HG03457 (cell line): ENCODE measurements around the gene NNT.
"Not testable (repeated sequence)": the region's sequence is repeated elsewhere in the genome, so short reads cannot be mapped to it uniquely, and the experiment has no call there.

ENCODE experiments used
- ATAC-seq: cut with Tn5 transposase; IDR thresholded peaks from one replicate; pipeline ENCODE4 v1.9.1; 2021; ENCODE audit warnings: moderate number of reproducible peaks; ENCODE audit not compliant: unreplicated experiment

The NNT gene

DNA sequence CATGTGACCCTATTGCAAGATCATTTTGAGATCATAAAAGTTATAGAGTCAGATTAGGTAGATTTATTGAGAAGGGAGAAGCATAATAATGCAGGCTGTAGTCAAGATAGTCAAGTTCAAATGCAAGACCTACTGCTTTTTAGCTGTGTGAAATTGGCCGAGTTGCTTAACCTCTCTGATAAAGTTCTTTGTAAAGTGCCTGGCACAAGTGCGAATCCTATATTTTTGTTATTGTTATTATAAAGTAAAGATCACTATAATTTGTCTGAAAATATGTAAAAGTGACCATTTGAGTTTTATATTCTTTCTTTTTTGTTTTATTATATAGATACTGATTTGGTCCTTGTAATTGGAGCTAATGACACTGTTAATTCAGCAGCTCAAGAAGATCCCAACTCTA is 99.3 kb downstream of the NNT start:
- no peak for ATAC-seq

DNA sequence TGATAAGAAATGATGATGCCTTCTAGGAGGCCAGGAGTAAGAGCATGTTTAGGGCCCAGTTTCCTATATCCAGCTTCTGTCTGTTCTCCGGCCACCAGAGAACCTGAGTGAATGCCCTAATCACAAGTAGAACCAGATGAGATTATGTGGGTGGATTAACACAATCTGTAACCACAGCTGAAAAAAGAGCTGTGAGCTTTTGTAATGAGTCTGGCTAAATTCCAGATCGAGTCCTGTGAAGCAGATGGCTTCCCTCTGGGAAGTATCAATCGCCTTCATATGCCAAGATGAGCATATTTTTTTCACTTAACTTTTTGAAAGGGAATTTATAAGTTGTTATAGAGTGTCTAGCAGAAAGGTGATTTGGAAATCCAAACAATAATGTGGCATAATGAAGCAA is 99.8 kb downstream of the NNT start:
- no peak for ATAC-seq

DNA sequence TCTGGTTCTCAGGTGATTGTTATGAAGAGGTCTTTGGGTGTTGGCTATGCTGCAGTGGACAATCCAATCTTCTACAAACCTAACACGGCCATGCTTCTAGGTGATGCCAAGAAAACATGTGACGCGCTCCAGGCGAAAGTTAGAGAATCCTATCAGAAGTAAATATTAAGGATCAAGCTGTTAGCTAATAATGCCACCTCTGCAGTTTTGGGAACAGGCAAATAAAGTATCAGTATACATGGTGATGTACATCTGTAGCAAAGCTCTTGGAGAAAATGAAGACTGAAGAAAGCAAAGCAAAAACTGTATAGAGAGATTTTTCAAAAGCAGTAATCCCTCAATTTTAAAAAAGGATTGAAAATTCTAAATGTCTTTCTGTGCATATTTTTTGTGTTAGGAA is 101.3 kb downstream of the NNT start:
- no peak for ATAC-seq

DNA sequence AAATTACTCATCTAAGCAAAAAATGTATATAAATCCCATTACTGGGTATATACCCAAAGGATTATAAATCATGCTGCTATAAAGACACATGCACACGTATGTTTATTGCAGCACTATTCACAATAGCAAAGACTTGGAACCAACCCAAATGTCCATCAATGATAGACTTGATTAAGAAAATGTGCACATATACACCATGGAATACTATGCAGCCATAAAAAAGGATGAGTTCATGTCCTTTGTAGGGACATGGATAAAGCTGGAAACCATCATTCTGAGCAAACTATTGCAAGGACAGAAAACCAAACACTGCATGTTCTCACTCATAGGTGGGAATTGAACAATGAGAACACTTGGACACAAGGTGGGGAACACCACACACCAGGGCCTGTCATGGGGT is 103.6 kb downstream of the NNT start:
- ATAC-seq, result not testable (repeated sequence)

DNA sequence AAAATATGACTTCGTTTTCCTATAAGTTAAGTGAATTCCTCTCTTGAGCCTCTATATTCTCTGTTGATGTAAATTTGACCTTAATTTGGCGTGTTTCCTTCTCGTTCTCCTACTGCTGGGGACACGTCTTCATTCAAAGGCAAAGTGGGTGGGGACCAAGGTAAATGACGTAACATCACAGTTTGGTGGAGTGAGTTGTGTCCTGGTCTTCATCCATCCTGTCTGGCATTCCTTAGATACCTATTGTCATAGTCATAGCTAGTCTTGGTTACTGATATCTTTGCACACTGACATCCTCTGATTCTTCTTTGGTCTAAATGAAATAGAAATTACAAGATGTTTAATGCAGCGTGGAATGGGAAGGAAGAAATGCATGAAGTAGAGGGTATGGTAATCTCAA is 108.5 kb downstream of the NNT start:
- ATAC-seq, result no peak

DNA sequence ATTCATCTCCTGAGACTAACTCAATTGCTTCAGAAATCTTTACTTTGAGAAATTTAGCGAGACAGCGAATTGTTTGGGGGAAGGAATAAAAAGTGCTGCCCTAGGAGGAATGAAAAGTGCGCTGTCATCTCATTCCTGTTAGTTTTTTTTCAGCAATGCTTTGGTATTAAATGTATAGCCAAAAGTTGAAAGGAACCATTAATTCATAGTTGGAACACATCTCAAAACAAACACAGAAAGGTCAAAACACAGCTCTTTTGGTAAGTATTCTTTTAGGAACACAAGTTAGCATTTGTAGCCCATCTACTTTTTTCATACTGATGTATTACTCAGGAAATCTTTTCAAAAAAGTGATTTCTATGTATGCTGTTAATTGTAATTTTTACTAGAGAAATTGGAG is 109.1 kb downstream of the NNT start:
- no peak for ATAC-seq

DNA sequence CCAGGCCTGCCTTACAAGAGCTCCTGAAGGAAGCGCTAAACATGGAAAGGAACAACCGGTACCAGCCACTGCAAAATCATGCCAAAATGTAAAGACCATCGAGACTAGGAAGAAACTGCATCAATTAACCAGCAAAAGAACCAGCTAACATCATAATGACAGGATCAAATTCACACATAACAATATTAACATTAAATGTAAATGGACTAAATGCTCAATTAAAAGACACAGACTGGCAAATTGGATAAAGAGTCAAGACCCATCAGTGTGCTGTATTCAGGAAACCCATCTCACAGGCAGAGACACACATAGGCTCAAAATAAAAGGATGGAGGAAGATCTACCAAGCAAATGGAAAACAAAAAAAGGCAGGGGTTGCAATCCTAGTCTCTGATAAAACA is 116.8 kb downstream of the NNT start:
- not testable (repeated sequence) for ATAC-seq

DNA sequence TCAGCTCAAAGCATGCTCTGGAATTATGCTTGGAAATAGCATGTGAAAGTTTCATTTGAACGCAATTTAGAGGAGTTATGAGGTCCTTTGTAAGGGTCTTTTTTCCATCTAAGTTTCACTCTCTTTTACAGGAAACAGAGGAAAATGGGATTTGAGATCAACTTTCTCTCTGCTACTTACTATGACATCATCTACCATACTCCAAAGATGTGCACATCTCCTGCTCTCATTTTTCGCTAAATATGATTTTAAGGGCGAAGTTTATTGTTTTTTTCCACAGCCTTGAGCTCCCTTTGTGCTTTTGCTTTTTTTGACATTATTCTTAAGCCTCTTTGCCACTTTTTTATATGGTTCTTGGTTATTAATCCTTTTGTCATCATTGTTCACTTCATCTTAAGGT is 125.6 kb downstream of the NNT start:
- no peak for ATAC-seq

DNA sequence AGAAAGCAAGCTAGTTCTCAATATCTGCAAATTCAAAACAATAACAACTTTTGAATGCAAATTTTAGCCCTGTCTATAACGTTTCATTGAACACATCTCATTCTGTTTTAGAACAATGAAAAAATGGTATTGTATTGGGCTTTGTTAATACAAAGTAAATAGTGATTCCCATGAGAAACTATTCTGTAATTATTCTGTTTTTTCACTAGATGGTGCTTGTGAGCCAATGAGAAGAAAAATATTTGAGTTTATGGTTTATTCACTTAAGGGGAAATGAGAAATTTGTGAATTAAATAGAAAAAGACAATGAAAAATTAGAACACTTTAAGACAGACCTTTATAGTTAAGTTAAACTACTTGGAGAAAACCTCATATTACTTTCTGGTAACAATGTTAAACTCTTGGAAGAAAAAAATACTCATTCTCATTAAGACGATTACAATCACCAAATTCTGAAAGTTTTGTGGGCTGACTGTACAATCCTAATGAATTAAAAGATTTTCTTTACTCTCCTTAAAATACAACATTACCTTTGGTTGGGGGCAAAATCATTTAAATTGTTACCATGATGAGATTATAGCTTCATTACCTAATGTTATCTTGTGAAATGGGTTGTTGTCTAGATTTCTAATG is 127.0 kb downstream of the NNT start:
- no peak for ATAC-seq

DNA sequence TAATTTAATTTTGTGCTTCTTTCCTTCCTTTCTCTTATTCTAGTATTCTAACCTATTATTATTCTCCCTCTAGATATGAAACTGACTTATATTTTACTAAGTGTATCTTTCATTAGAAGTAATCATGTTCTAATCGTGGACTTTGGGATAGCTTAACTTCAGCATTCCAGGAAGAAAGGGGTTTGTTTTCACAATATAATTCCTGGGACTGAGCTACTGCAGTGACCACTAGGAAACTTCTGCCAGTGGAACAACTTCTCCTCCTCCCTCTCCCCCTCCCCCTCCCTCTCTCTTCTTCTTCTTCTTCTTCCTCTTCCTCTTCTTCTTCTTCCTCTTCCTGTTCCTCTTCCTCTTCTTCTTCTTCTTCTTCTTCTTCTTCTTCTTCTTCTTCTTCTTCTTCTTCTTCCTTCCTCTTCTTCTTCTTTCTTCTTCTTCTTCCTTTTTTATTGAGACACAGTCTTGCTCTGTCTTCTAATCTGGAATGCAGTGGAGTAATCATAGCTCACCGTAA is 127.9 kb downstream of the NNT start:
- ATAC-seq, result no peak

DNA sequence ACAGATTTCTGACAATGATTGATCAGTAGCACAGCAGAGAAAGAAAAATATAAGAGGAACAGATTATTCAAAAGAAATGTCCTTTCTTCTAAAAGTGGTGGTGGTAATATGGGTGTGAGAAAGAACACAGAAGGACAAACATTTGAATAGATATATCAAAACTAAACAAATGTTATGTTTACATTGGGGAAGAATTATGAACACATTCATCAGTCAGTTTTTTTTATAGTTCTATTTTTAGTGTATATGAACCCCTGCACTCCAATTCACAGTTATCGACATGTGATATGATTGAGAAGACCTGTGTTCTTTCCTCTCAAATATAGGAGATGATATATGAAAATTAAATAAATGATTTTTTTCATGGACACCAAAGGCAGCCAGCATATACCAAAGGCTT is 128.6 kb downstream of the NNT start:
- no peak for ATAC-seq

DNA sequence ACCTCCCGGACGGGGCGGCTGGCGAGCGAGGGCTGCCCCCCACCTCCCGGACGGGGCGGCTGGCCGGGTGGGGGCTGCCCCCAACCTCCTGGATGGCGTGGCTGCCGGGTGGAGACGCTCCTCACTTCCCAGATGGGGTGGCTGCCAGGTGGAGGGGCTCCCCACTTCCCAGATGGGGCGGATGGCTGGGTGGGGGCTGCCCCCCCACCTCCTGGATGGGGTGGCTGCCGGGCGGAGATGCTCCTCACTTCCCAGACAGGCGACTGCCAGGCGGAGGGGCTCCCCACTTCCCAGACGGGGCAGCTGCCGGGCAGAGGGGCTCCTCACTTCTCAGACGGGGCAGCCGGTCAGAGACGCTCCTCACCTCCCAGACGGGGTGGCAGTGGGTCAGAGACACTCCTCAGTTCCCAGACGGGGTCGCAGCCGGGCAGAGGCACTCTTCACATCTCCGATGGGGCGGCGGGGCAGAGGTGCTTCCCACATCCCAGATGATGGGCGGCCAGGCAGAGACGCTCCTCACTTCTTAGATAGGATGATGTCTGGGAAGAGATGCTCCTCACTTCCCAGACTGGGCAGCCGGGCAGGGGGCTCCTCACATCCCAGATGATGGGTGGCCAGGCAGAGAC is 143.1 kb downstream of the NNT start:
- not testable (repeated sequence) for ATAC-seq

DNA sequence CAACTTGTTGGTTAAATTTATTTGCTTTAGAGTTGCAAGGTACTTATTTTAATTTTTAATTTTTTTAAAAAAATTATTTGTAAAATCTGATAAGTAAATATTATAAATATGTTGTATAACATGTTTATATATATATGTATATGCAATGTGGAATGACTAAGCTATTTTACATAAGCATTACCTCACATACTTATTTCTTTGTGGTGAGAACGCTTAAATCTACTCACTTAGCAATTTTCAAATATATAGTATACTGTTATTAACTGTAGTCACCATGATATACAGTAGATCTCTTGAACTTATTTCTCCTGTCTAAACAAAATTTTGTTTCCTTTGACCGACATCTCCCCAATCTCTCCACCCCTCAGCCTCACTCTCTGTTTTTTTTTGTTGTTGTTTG is 147.8 kb downstream of the NNT start:
- ATAC-seq, result no peak

DNA sequence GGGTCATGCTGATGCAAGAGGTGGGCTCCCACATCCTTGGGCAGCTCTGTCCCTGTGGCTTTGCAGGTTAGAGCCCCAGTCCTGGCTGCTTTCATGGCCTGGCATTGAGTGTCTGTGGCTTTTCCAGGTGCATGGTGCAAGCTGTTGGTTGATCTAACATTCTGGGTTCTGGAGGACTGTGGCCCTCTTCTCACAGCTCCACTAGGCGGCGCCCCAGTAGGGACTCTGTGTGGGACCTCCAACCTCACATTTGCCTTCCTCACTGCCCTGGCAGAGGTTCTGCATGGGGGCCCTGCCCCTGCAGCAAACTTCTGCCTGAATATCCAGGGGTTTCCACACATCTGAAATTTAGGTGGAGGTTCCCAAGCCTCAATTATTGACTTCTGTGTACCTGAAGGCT is 150.1 kb downstream of the NNT start:
- no peak for ATAC-seq
